ENCODE data around the gene DBNDD1.

GRCh38 chr16:89955001-89955685 lies 64.1 kb downstream of the DBNDD1 start:
- TF ChIP-seq CTCF (IDR thresholded peaks at IDR 0.05) (no peak), POLR2AphosphoS5 (IDR thresholded peaks at IDR 0.05) (no peak), POLR2A (IDR thresholded peaks at IDR 0.05; ENCODE audit: low read depth) (no peak), EP300 (IDR thresholded peaks at IDR 0.05) (no peak)
